Measurements from ENCODE around the gene STAC2. TPM values are rescaled to one million over a fixed set of nuclear protein-coding genes. Genes with fewer than 3 reads are reported as not detected.

STAC2 gene
- polyA plus RNA-seq, 1 experiment = not detected

- Histone ChIP-seq H3K9me3 (ENCODE audit: control insufficient read depth, insufficient read depth, low read length) (no peaks in the 10 kb centered on the region; the same call in 1 of the 2 replicates), H3K4me3 (ENCODE audit: low read depth, low read length) (no peak overlapping the region), H3K27me3 (ENCODE audit: control insufficient read depth, insufficient read depth, low read length) (no peaks in the 10 kb centered on the region), H3K27ac (ENCODE audit: low read depth, low read length) (no peak overlapping the region)
- POLR2A ChIA-PET = interaction anchor here (0.7 kb wide), 1 partner anchor 372 kb away, joined by 5 read pairs; no protein-coding TSS in a partner anchor
- CTCF ChIA-PET = interaction anchor here (0.7 kb wide), 1 partner anchor 10 kb away, joined by 6 read pairs; no protein-coding TSS in a partner anchor
- no peak for DNase-seq (ENCODE audit: low read depth, low spot score)
- TF ChIP-seq CTCF (IDR thresholded peaks at IDR 0.05; ENCODE audit: low read depth, low read length) = peak; percentile 53
Measured at GRCh38 chr17:39239640-39240314, 14.0 kb upstream of the STAC2 start.

GRCh38 chr17:39238311-39238972 is 12.7 kb upstream of the STAC2 start:
- ChIA-PET POLR2A (interaction anchor here (0.5 to 1.2 kb wide), 2 partner anchors 33 to 38 kb away, joined by 3 to 5 read pairs; partner anchors contain the start of gene RPL19), CTCF (interaction anchor here (0.5 to 1.5 kb wide), 5 partner anchors 32 to 256 kb away, joined by 3 to 9 read pairs (median 4); no protein-coding TSS in a partner anchor)
- TF ChIP-seq CTCF (IDR thresholded peaks at IDR 0.05; ENCODE audit: low read depth, low read length) = no peak
- no peak overlapping the region for H3K4me3 ChIP-seq (ENCODE audit: low read depth, low read length)
- DNase-seq (ENCODE audit: low read depth, low spot score) = no peak
- H3K27ac ChIP-seq (ENCODE audit: low read depth, low read length) = no peak overlapping the region
- no peaks in the 10 kb centered on the region for H3K27me3 ChIP-seq (ENCODE audit: control insufficient read depth, insufficient read depth, low read length)
- H3K9me3 ChIP-seq (ENCODE audit: control insufficient read depth, insufficient read depth, low read length) = no peaks in the 10 kb centered on the region; the same call in 1 of the 2 replicates

- Histone ChIP-seq H3K27ac (ENCODE audit: low read depth, low read length) (no peak overlapping the region), H3K27me3 (ENCODE audit: control insufficient read depth, insufficient read depth, low read length) (no peaks in the 10 kb centered on the region), H3K9me3 (ENCODE audit: control insufficient read depth, insufficient read depth, low read length) (no peaks in the 10 kb centered on the region; the same call in 1 of the 2 replicates), H3K4me3 (ENCODE audit: low read depth, low read length) (no peak overlapping the region)
- no peak for DNase-seq (ENCODE audit: low read depth, low spot score)
- ChIA-PET CTCF (interaction anchor here (0.5 to 4.5 kb wide), 6 partner anchors 7 to 255 kb away, joined by 3 to 31 read pairs (median 4); no protein-coding TSS in a partner anchor), POLR2A (interaction anchor here (0.6 to 1.2 kb wide), 3 partner anchors 38 to 204 kb away, joined by 3 read pairs; partner anchors contain the start of gene RPL19)
- no peak for TF ChIP-seq CTCF (IDR thresholded peaks at IDR 0.05; ENCODE audit: low read depth, low read length)
Measured at GRCh38 chr17:39237586-39237985, 11.8 kb upstream of the STAC2 start.

- DNase-seq (ENCODE audit: low read depth, low spot score) = no peak
- CTCF ChIA-PET = interaction anchor here (1.0 to 4.5 kb wide), 6 partner anchors 7 to 72 kb away, joined by 3 to 31 read pairs (median 6); no protein-coding TSS in a partner anchor
- POLR2A ChIA-PET = interaction anchor here (1.0 kb wide), 1 partner anchor 44 kb away, joined by 3 read pairs; no protein-coding TSS in a partner anchor
Measured at GRCh38 chr17:39236981-39237441, 11.3 kb upstream of the STAC2 start.

More at GRCh38 chr17:39236981-39237441, 11.3 kb upstream of the STAC2 start:
- H3K4me3 ChIP-seq (ENCODE audit: low read depth, low read length) = no peak overlapping the region
- no peaks in the 10 kb centered on the region for H3K27me3 ChIP-seq (ENCODE audit: control insufficient read depth, insufficient read depth, low read length)
- no peaks in the 10 kb centered on the region; the same call in 1 of the 2 replicates for H3K9me3 ChIP-seq (ENCODE audit: control insufficient read depth, insufficient read depth, low read length)
- TF ChIP-seq CTCF (IDR thresholded peaks at IDR 0.05; ENCODE audit: low read depth, low read length) = no peak
- no peak overlapping the region for H3K27ac ChIP-seq (ENCODE audit: low read depth, low read length)
